H9 (cell line): ENCODE data around the gene OR4K1. TPM values are rescaled to one million over a fixed set of nuclear protein-coding genes. Genes with fewer than 3 reads are reported as not detected.

Source experiments
- DNase-seq: peaks from one replicate; pipeline ENCODE4 v3.0.0-alpha.2; 2017
- H2AFZ ChIP-seq: one replicate; pipeline ENCODE4 v1.6.1; 2013; ENCODE audit warnings: mild to moderate bottlenecking, low read length, control low read depth, moderate library complexity
- H2AK5ac ChIP-seq: 2 replicates; pipeline ENCODE4 v1.6.1; 2013; ENCODE audit warnings: low read length, control low read depth, mixed read lengths; ENCODE audit not compliant: insufficient read length
- H2BK120ac ChIP-seq: one replicate; pipeline ENCODE4 v1.6.1; 2013; ENCODE audit warnings: low read depth, mild to moderate bottlenecking, low read length, control low read depth, inconsistent platforms; ENCODE audit not compliant: poor library complexity, severe bottlenecking
- H2BK12ac ChIP-seq: 2 replicates; pipeline ENCODE4 v1.6.1; 2013; ENCODE audit warnings: low read length, control low read depth, mixed read lengths, low read depth; ENCODE audit not compliant: insufficient read length
- H2BK15ac ChIP-seq: 2 replicates; pipeline ENCODE4 v1.6.1; 2013; ENCODE audit warnings: low read depth, low read length, control low read depth
- H2BK20ac ChIP-seq: one replicate; pipeline ENCODE4 v1.6.1; 2013; ENCODE audit warnings: low read depth, mild to moderate bottlenecking, low read length, control low read depth, inconsistent platforms; ENCODE audit not compliant: poor library complexity, severe bottlenecking
- H2BK5ac ChIP-seq: 2 replicates; pipeline ENCODE4 v1.6.1; 2013; ENCODE audit warnings: low read length, control low read depth, mixed read lengths; ENCODE audit not compliant: insufficient read length
- H3K14ac ChIP-seq: 2 replicates; pipeline ENCODE4 v1.6.1; 2013; ENCODE audit warnings: low read length, control low read depth; ENCODE audit not compliant: insufficient read depth
- H3K18ac ChIP-seq: 2 replicates; pipeline ENCODE4 v1.6.1; 2013; ENCODE audit warnings: low read depth, mild to moderate bottlenecking, mixed read lengths, low read length, control low read depth; ENCODE audit not compliant: insufficient read length
- H3K23ac ChIP-seq: 2 replicates; pipeline ENCODE4 v1.6.1; 2013; ENCODE audit warnings: low read length, control low read depth, mixed read lengths, low read depth; ENCODE audit not compliant: insufficient read length
- H3K23me2 ChIP-seq: 2 replicates; pipeline ENCODE4 v1.6.1; 2013; ENCODE audit warnings: low read depth, mild to moderate bottlenecking, mixed read lengths, low read length, control low read depth; ENCODE audit not compliant: insufficient read length, poor library complexity, severe bottlenecking
- H3K27ac ChIP-seq: 2 replicates; pipeline ENCODE4 v1.5.1; 2013; ENCODE audit warnings: low read length, control low read depth, mixed read lengths, low read depth; ENCODE audit not compliant: insufficient read length
- H3K27me3 ChIP-seq: 2 replicates; pipeline ENCODE4 v1.6.1; 2013; ENCODE audit warnings: low read length, control low read depth, inconsistent platforms; ENCODE audit not compliant: insufficient read depth
- H3K4ac ChIP-seq: 2 replicates; pipeline ENCODE4 v1.6.1; 2013; ENCODE audit warnings: low read depth, mild to moderate bottlenecking, control low read depth, inconsistent platforms, low read length, moderate library complexity
- H3K4me1 ChIP-seq: 2 replicates; pipeline ENCODE4 v1.6.1; 2013; ENCODE audit warnings: low read length, control low read depth, inconsistent platforms; ENCODE audit not compliant: insufficient read depth
- H3K4me2 ChIP-seq: 2 replicates; pipeline ENCODE4 v1.6.1; 2013; ENCODE audit warnings: low read length, control low read depth, mixed read lengths; ENCODE audit not compliant: insufficient read length, insufficient read depth
- H3K56ac ChIP-seq: 2 replicates; pipeline ENCODE4 v1.6.1; 2013; ENCODE audit warnings: low read depth, mild to moderate bottlenecking, mixed read lengths, low read length, control low read depth; ENCODE audit not compliant: insufficient read length
- H3K79me1 ChIP-seq: 2 replicates; pipeline ENCODE4 v1.6.1; 2013; ENCODE audit warnings: low read depth, mild to moderate bottlenecking, moderate library complexity, low read length, control low read depth, inconsistent platforms; ENCODE audit not compliant: insufficient read depth, poor library complexity, severe bottlenecking
- H3K79me2 ChIP-seq: 2 replicates; pipeline ENCODE4 v1.6.1; 2013; ENCODE audit warnings: low read length, control low read depth, inconsistent platforms; ENCODE audit not compliant: insufficient read depth
- H3K9ac ChIP-seq: 2 replicates; pipeline ENCODE4 v1.6.1; 2013; ENCODE audit warnings: low read length, control low read depth, mixed read lengths; ENCODE audit not compliant: insufficient read length; ENCODE audit errors: extremely low read depth
- H3K9me3 ChIP-seq: one replicate; pipeline ENCODE4 v1.6.1; 2013; ENCODE audit warnings: low read depth, low read length, inconsistent platforms; ENCODE audit not compliant: control insufficient read depth
- H3T11ph ChIP-seq: one replicate; pipeline ENCODE4 v1.6.1; 2013; ENCODE audit warnings: mild to moderate bottlenecking, low read length, control low read depth, inconsistent platforms
- H4K20me1 ChIP-seq: one replicate; pipeline ENCODE4 v1.6.1; 2013; ENCODE audit not compliant: control insufficient read depth, insufficient read length, insufficient read depth
- H4K5ac ChIP-seq: 2 replicates; pipeline ENCODE4 v1.6.1; 2013; ENCODE audit warnings: low read depth, mild to moderate bottlenecking, mixed read lengths, low read length, control low read depth; ENCODE audit not compliant: insufficient read length
- H4K8ac ChIP-seq: replicated peaks from 2 replicates; pipeline ENCODE4 v1.6.1; 2013; ENCODE audit warnings: low read length, control low read depth, mixed read lengths, low read depth; ENCODE audit not compliant: insufficient read length
- H4K91ac ChIP-seq: 2 replicates; pipeline ENCODE4 v1.6.1; 2013; ENCODE audit warnings: low read depth, mild to moderate bottlenecking, moderate library complexity, mixed read lengths, low read length, control low read depth; ENCODE audit not compliant: insufficient read length
- H3K27ac Mint-ChIP-seq, 3 experiments: 2 replicates in 2 of 3; 3 replicates in 1 of 3; pipeline ENCODE4 v1.8.0; 2020 to 2021; ENCODE audit warnings: mixed read lengths in 3 of 3, mild to moderate bottlenecking in 1 of 3, moderate library complexity in 1 of 3
- H3K27me3 Mint-ChIP-seq: 2 replicates; pipeline ENCODE4 v1.8.0; 2021; ENCODE audit warnings: low read depth, mild to moderate bottlenecking, moderate library complexity, mixed read lengths
- H3K36me3 Mint-ChIP-seq, 3 experiments: 2 replicates in 2 of 3; 3 replicates in 1 of 3; pipeline ENCODE4 v1.8.0; 2020 to 2021; ENCODE audit warnings: low read depth in 3 of 3, mixed read lengths in 3 of 3; ENCODE audit not compliant: insufficient read depth in 1 of 3
- H3K4me1 Mint-ChIP-seq, 2 experiments: 2 replicates each; pipeline ENCODE4 v1.8.0; 2020; ENCODE audit warnings: mixed read lengths in 2 of 2
- H3K4me3 Mint-ChIP-seq, 2 experiments: 2 replicates in 1 of 2; 3 replicates in 1 of 2; pipeline ENCODE4 v1.8.0; 2020 to 2021; ENCODE audit warnings: mild to moderate bottlenecking in 2 of 2, mixed read lengths in 2 of 2, moderate library complexity in 1 of 2
- H3K9me3 Mint-ChIP-seq, 2 experiments: 2 replicates in 1 of 2; 3 replicates in 1 of 2; pipeline ENCODE4 v1.8.0; 2020; ENCODE audit warnings: mild to moderate bottlenecking in 2 of 2, mixed read lengths in 2 of 2, moderate library complexity in 1 of 2
- WGBS: extraction: QIAGEN DNeasy Blood & Tissue Kit; methylation state at CpG from one replicate; pipeline ENCODE4 v1.1.7; 2013; ENCODE audit warnings: missing lambda C conversion rate, low lambda C conversion rate, mixed read lengths; ENCODE audit not compliant: insufficient read length; ENCODE audit errors: extremely low coverage; 5-methylcytosine and 5-hydroxymethylcytosine counted together
- total RNA-seq: library from RNA; stranded (reverse); gene quantifications from 2 replicates; pipeline ENCODE4 v1.2.1, GENCODE V29; 2021
- TF ChIP-seq, protein P1 (sequence below): fragments of 200-600 bp; sonication (generic); conservative IDR thresholded peaks from 3 replicates; pipeline ENCODE4 v1.8.0; 2021; ENCODE audit warnings: antibody characterized with exemption, mild to moderate bottlenecking

Gene OR4K1
- total RNA-seq, 1 experiment from 2014 or later: not detected

- no peak overlapping the region for H3K9ac ChIP-seq
- no peak overlapping the region for H2BK20ac ChIP-seq
- no peak overlapping the region for H3T11ph ChIP-seq
- Mint-ChIP-seq H3K27me3 (no peaks in the 10 kb centered on the region; the same call in 1 of the 2 replicates), H3K4me1 (no peaks in the 10 kb centered on the region), H3K9me3 (peaks cover 59 to 61% of the 10 kb centered on the region in 2 experiments), H3K36me3 (peaks cover 0 to 12% (median 11%) of the 10 kb centered on the region in 3 experiments; a peak in 3 of 7 replicates), H3K4me3 (no peak overlapping the region), H3K27ac (no peak overlapping the region)
- H2BK15ac ChIP-seq: no peak overlapping the region
- no peaks in the 10 kb centered on the region for H4K20me1 ChIP-seq
- no peaks in the 10 kb centered on the region for H3K23me2 ChIP-seq
- no peak overlapping the region for H3K27ac ChIP-seq
- H4K8ac ChIP-seq: no peak overlapping the region
- no peaks in the 10 kb centered on the region for H3K27me3 ChIP-seq
- H3K79me1 ChIP-seq: no peaks in the 10 kb centered on the region
- H2BK5ac ChIP-seq: no peak overlapping the region
- H2AK5ac ChIP-seq: no peak overlapping the region
- no peak overlapping the region for H2BK12ac ChIP-seq
- H3K9me3 ChIP-seq: peaks cover 33% of the 10 kb centered on the region
- WGBS: no CpG with 5 or more reads among the region's 1 CpG
- no peak overlapping the region for H3K56ac ChIP-seq
- H3K79me2 ChIP-seq: no peaks in the 10 kb centered on the region
- no peak overlapping the region for H3K23ac ChIP-seq
- DNase-seq: no peak
- no peak overlapping the region for H4K5ac ChIP-seq
- H2AFZ ChIP-seq: no peak overlapping the region
- no peaks in the 10 kb centered on the region for H3K4me1 ChIP-seq
- no peak overlapping the region for H2BK120ac ChIP-seq
- no peak overlapping the region for H3K4me2 ChIP-seq
- no peak overlapping the region for H3K18ac ChIP-seq
- H3K14ac ChIP-seq: no peak overlapping the region
- no peak overlapping the region for H3K4ac ChIP-seq
- TF ChIP-seq, protein P1, sequence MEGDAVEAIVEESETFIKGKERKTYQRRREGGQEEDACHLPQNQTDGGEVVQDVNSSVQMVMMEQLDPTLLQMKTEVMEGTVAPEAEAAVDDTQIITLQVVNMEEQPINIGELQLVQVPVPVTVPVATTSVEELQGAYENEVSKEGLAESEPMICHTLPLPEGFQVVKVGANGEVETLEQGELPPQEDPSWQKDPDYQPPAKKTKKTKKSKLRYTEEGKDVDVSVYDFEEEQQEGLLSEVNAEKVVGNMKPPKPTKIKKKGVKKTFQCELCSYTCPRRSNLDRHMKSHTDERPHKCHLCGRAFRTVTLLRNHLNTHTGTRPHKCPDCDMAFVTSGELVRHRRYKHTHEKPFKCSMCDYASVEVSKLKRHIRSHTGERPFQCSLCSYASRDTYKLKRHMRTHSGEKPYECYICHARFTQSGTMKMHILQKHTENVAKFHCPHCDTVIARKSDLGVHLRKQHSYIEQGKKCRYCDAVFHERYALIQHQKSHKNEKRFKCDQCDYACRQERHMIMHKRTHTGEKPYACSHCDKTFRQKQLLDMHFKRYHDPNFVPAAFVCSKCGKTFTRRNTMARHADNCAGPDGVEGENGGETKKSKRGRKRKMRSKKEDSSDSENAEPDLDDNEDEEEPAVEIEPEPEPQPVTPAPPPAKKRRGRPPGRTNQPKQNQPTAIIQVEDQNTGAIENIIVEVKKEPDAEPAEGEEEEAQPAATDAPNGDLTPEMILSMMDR: no peak
- no peak overlapping the region for H4K91ac ChIP-seq
Measured at GRCh38 chr14:19974844-19975243, 44.1 kb downstream of the OR4K1 start.
